DND-41 (cell line): ENCODE results near the gene HACL1.

Experiments
- CTCF ChIP-seq: IDR thresholded peaks from 2 replicates; pipeline ENCODE4 v1.5.1; 2012; ENCODE audit warnings: borderline replicate concordance, low read length, moderate library complexity, mild to moderate bottlenecking; ENCODE audit not compliant: poor library complexity, severe bottlenecking; ENCODE audit errors: extremely low read depth
- EZH2 ChIP-seq: IDR thresholded peaks from 3 replicates; pipeline ENCODE4 v1.6.1; 2012; ENCODE audit warnings: borderline replicate concordance, low read depth, mild to moderate bottlenecking, moderate library complexity, low read length, inconsistent platforms; ENCODE audit not compliant: severe bottlenecking

- TF ChIP-seq CTCF (no peak), EZH2 (no peak)
These were observed 86.6 kb downstream of the HACL1 start for GRCh38 chr3:15514663-15515340.
